Fibroblast of peridontal ligament (primary cell): ENCODE results near the gene DNM2.
"Not testable (repeated sequence)": the region's sequence is repeated elsewhere in the genome, so short reads cannot be mapped to it uniquely, and the experiment has no call there.

Experiments used
- DNase-seq: peaks from one replicate; pipeline ENCODE4 v3.0.0-alpha.2; 2010; ENCODE audit errors: extremely low read depth

DNM2 gene

DNA sequence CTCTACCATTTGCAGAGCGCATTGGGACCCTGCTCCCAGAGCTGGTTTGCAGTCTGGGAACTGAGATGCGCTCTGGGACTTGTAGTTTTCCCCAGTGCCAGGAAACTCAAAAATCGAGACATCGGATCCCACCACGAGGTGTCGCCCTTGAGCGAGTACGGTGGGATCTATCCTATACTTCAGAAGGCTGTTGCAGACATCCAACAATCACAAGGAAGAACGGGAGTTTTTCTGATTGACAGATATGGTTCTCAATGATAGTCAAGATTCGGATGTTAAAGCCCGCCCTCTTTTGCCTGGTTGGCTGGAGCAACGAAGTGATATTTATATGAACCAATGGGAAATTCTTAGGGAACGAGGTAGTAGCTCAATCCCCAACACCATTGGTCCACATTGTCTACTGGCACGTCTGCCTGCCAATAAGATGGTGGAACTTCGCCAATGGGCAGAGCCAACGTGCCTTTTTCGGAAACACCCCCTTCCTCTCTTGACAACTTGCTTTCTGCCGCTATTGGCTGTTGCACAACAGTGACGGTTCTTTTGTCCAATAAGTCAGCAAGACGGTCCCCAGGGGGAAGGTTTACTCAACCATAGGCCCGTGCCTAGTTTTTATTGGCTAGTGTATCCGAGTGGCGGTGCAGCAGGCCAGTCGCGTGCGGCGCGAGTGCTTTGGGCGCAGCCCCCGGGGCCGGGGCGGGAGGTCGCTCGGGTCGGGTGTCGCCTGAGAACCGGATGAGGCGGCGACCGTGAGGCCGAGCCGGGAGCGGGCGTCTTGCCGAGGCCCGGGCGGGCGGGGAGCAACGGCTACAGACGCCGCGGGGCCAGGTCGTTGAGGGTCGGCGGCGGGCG lies at the start of gene DNM2:
Gene DNM2 (plus strand): TSS at position 724 of the 849 bp plus-strand sequence. CDS start 164 bp downstream, outside the sequence.
- peak; percentile 100 for DNase-seq

DNA sequence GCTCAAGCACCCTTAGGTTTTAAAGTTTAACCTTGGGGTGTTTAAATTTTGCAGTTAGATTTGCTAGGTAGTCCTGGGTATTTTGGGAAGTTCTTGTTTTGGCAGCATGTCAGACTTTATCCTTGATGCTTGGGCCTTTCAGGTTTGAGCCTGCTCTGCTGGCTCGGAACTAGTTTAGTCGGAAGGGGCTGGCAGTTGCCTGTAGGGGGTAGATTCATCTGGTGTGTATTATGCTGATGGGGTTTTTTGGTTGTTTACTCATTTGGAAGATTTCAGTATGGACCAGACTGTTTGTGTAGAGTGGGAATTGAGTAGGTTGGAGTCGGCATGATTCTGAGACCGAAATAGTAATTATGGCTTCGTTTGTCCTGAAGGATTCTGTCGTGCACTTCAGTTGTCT lies 48.6 kb upstream of the DNM2 start:
- DNase-seq, result no peak

DNA sequence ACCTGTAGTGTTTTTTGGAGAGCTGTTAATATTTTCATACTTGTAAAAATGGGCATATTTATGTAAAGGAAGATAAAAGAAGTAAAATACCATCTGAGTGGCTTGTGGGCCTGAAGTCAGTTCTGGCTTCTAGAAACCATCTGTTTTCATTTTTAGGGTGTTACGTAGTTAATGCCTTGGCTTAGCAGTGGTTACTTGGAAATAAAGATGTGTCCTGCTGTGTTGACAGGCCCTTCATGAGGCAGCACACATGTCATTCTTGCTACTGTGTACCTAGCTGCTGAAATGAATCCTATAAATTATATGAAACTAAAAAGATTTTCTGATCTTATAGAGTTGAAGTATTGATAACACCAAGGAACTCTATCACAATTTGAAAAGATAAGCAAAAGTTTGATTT lies 47.7 kb upstream of the DNM2 start:
- DNase-seq, result peak; percentile 47

DNA sequence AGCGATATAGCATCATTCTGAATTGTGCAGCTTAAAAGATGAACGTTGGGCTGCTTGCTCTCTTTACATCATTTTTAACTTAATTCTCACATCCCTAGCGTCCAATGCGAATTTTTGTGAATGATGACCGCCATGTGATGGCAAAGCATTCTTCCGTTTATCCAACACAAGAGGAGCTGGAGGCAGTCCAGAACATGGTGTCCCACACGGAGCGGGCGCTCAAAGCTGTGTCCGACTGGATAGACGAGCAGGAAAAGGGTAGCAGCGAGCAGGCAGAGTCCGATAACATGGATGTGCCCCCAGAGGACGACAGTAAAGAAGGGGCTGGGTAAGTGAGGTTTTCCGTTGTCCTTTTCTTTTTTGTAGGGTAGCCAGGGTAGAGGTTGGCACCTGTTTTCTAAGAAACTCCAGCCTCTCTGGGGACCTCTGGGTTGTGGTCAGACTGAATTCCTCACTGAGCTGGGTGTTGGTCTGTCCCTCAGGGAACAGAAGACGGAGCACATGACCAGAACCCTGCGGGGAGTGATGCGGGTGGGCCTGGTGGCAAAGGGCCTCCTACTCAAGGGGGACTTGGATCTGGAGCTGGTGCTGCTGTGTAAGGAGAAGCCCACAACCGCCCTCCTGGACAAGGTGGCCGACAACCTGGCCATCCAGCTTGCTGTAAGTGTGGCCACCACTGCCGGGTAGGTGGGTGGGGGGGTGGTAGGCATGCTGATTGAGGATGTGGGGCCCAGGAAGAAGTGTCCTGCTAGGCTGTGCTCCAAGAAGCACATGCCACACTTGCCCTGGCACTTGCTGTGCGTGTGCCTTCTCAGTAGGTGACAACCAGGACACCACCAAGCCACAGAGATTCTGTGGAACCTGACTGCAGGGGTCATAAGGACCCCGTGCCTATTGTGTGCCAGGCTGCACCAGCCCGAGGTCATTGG lies 46.7 kb upstream of the DNM2 start:
- DNase-seq, result no peak

DNA sequence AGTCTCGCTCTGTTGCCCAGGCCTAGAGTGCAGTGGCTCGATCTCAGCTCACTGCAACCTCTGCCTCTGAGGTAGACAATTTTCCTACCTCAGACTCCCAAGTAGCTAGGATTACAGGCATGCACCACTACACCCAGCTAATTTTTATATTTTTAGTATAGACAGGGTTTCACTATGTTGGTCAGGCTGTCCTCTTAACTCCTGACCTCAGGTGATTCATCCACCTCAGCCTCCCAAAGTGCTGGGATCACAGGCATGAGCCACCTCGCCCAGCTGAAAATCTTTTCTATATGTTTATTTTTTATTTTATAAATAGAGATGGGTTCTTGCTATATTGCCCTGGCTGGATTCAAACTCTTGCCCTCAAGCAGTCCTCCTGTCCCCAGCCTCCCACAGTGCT lies 46.0 kb upstream of the DNM2 start:
- DNase-seq, result not testable (repeated sequence)

DNA sequence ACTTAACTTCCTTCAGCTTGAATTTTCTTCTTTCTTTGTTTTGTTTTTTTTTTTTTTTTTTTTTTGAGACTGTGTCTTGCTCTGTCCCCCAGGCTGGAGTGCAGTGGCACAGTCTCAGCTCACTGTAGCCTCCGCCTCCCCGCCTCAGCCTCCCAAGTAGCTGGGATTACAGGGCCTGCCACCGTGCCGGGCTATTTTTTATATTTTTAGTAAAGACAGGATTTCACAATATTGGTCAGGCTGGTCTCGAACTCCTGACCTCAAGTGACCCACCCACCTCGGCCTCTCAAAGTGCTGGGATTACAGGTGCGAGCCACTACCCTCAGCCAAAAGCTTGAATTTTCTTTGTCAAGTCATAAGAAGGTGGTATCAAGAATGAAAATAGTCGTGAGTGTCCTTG lies 42.7 kb upstream of the DNM2 start:
- DNase-seq, result not testable (repeated sequence)

DNA sequence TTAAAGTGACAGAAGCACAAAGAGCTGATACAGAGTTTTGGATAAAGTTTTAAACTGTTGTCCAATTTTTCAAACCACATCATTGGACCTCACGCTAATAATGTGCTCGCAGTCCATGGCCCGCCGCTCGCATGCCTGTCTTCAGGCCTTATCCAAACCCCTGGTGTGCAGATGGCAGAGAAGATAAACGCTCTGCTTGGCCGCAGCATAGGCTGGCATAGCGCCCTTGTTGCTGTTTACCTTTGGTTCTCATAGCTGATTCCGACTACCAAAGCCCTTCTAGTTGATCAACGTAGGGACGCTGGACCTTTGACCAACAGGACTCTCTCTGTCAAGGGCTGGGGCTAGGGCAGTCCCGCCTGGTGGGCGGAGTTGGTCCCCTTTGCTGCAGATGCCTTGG lies 40.1 kb upstream of the DNM2 start:
- DNase-seq, result no peak

DNA sequence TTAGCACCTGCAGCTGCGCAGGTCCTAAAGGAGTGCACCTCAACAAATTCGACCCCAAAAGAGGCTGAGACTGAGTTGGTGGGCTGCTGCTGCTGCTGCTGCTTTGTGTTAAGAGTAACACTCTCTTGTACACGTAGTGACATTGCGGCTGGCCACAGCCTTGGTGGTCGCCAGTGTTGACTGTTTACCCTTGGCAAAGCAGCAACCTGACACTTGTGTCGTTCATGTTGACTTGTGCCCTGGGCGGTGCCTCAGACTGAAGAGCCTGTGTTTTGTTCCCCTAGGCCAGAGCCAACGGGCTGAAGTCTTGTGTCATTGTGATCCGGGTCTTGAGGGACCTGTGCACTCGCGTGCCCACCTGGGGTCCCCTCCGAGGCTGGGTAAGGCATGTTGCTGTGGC lies 39.1 kb upstream of the DNM2 start:
- DNase-seq, result no peak

DNA sequence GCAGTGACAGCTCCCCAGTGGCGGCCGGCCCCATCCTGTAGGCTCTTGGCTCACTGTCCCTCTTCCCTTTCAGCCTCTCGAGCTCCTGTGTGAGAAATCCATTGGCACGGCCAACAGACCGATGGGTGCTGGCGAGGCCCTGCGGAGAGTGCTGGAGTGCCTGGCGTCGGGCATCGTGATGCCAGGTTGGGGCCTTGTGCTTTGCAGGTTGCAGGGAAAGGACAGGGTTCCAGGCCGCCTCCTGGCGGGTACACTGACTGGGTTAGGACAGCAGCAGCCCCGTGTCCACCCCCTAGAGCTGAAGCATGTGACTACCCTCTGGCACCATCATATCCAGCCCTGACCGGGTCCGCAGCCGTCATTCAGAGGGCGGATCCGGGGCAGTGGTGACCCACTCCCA lies 38.1 kb upstream of the DNM2 start:
- DNase-seq, result no peak

DNA sequence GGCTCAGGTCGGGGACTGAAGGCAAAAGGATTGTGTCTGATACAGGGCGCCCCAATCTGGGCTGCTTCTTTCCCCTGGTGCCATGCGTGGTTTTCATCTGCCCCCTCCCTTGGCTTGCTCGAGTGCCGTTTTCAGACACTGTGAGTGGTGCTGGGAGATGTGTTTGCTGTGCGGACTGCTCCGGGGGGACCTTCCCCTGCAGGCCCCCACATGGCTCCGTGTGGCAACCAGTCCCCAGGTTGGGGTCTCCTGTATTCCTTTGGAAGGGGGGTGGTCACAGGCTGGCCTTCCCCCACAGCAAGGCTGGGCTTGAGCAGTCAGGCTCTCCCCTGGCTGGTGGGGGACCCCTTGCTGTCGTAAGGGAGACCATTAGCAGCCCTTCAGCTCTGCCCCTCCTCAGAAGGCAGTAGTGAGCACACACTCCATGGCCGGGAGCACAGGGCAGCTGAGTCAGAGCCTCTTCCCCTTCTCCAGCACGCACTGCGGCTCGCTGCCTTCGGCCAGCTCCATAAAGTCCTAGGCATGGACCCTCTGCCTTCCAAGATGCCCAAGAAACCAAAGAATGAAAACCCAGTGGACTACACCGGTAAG lies 37.2 kb upstream of the DNM2 start:
- DNase-seq, result no peak

DNA sequence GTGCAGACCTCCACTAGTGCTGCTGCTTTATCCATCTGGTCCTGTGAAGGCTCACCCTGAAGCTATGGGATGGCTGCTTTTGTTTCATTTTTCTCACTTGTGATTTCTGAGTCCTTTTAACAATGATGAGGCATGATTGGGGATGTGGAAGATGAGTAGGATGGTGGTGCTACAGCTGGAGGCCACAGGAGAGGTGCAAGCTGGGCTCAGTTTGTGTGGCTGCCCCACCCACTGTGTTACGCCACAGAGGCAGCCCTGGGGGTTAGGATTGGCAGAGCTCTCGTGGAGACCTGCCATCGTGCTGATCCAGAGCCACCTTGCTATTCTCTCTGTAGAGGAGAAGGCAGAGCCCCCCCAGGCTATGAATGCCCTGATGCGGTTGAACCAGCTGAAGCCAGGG lies 36.2 kb upstream of the DNM2 start:
- DNase-seq, result no peak

DNA sequence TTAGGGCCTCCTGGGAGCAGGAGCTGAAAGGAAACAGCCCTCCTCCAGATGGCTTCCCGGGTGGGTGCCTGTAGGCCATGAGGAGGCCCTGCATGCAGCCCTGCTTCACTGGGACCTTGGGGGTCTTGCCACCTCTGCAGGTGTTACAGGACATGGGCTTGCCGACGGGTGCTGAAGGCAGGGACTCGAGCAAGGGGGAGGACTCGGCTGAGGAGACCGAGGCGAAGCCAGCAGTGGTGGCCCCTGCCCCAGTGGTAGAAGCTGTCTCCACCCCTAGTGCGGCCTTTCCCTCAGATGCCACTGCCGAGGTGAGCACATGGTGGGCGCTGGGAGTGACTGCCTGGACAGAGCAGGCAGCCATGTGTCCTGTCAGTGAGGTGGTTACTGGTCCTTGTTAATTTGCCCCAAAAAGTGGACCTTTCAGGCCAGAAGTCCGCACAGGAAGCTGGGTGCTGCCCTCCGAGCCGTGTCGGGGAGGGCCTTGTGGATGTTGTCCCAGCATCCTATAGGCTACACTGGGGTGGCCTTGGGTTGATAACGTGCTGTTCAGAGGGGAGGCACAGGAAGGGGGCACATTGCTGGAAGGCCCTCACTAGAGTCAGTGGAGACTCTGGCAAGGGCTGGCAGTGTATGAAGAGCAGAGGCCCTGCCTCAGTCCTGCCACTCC lies 35.3 kb upstream of the DNM2 start:
- DNase-seq, result no peak

DNA sequence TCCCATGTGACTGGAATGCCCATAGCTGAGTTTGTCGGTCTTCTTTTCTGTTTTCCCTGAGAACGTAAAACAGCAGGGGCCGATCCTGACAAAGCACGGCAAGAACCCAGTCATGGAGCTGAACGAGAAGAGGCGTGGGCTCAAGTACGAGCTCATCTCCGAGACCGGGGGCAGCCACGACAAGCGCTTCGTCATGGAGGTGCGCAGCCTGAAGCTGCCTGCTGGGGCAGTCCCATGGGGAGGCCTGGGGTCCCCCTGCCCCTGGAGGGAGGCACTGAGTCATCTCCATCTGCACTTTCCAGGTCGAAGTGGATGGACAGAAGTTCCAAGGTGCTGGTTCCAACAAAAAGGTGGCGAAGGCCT lies 34.8 kb upstream of the DNM2 start:
- DNase-seq, result no peak

DNA sequence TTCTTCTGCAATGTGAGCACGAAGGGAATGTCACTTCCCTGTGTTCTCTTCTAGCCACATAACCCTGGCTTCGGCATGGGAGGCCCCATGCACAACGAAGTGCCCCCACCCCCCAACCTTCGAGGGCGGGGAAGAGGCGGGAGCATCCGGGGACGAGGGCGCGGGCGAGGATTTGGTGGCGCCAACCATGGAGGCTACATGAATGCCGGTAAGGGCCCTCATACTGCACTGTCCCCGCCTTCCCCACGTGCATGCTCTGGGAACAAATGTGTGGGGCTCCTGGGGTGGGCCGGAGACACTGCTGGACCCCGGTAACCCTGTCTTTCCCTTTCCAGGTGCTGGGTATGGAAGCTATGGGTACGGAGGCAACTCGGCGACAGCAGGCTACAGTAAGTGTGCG lies 34.3 kb upstream of the DNM2 start:
- DNase-seq, result no peak

DNA sequence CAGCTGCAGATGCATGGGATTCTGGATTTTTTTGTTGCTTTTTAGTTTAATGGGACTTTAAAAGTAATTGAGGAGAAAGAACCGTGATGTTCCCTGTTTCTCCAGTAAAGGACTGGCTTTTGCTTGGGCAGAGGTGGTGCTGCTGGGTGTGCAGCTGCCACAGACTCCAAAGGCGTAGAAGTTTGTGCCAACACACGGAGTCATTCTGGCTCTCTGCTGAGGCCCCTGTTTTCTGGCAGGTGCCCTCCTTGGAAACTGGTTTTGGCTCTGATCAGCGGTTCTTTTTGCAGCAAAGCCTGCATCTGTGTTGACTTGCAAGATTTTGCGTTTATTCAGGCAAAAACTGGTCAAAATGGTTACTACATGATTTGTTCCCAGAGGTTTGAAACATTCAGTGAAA lies 32.7 kb upstream of the DNM2 start:
- DNase-seq, result no peak

DNA sequence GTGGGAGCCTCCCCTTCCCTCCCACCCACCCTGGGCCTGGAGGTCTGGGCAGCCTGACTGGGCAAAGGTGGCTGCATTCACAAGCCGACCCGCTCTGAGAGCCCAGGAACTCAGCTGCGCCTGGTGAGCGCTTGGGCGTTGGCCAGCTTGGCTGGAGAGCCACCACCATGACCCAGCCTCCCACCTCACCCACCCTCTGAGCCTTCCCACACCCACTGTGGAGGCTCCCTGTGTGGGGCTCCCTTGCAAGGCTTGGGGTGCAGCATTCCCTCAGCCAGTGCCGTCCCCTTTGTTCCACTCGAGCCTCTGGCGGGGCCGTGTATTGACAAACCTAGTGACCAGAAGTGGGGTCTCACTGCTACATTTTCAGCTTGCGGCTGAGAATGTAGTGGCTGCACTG lies 31.7 kb upstream of the DNM2 start:
- no peak for DNase-seq

DNA sequence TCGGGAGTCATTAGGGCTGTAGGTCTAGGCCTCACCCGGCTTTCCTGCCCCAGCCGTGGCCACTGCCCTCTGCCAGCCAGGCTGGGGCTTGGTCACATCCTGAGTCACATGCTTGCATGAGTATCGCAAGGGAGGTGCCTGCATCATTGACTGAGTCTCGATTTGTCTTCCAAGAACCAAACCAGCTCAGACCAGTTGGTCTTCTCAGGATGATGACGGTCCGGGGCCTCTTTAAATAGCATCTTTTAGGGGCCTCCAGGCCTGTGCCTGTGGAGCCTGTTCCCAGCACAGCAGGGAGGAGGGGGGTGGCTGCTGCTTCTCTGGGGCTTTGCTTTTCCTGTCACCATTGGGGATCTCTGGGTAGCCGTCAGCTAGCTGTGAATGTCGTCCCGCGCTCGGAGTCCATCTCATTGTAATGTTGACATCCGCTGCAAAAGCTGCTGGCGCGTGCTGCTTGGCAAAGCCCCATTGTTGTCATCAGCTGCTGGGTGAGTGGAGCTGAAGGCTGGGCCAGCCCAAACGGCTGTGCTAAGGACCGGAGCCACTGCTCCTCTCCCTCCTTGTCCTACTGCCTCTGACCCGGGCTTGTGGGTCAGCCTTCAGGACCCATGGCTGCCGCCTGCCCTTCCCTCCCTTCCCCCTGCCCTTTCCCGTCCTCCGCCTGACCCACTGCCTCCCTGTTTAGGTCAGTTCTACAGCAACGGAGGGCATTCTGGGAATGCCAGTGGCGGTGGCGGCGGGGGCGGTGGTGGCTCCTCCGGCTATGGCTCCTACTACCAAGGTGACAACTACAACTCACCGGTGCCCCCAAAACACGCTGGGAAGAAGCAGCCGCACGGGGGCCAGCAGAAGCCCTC lies 31.0 kb upstream of the DNM2 start:
- peak; percentile 30 for DNase-seq

DNA sequence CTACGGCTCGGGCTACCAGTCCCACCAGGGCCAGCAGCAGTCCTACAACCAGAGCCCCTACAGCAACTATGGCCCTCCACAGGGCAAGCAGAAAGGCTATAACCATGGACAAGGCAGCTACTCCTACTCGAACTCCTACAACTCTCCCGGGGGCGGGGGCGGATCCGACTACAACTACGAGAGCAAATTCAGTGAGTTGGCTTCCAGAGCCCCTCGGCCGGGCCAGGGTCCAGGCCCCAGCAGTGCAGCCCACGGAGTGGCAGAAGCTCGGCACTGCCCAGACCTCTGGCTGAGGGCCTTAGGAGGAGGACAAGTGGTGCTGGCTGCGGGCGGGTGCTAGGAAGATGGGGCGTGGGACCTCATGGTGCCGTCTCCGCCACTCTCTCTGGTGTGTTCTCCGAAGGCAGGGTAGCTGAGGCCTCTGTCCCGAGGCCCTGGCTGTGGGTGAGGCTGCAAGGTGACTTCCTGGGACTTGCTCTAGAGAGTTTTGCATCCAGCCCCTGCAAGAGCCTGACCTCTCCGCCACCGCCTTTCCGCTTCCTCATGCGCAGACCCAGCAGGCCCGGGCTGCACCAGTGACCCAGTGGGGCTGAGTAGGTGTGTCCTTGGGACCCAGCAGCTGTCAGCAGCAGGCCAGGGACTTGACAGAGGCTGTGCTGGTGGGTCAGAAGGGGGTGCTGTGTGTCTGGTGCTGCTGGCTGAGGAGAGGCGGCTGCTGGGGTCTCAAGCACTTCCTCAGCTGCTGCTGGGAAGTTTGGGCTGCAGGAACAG lies 30.2 kb upstream of the DNM2 start:
- no peak for DNase-seq

DNA sequence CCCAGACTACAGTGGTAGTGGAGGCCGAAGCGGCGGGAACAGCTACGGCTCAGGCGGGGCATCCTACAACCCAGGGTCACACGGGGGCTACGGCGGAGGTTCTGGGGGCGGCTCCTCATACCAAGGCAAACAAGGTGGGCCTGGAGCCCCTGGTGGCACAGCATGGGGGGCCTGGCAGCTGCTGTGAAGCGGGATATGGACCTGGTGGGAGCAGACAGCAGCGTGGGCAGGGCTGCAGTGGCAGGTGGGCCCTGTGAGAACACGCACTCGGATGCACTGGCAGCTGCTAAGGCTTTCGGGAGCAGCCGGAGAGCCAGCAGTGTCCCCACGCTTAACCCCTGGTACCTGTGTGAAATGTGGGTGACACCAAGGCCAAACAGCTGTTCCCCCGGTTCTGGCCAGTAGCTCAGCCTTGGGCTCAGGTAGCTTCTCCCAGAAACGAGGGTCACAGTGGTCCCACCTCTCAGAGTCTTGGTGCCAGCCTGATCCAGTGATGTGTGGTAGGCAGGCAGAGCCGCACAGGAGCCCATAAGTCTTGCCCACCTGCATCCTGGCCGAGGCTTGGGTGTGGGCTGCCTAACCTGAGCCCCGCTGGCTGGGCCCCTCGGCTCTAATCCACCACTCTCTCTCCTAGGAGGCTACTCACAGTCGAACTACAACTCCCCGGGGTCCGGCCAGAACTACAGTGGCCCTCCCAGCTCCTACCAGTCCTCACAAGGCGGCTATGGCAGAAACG lies 29.2 kb upstream of the DNM2 start:
- DNase-seq, result no peak
